Peyer's patch (tissue), 4 donors: ENCODE measurements around the gene RHEBL1. TPM values are rescaled to one million over a fixed set of nuclear protein-coding genes. Genes with fewer than 3 reads are reported as not detected.

Experiments
- DNase-seq, 3 donors: peaks; one replicate each; pipeline ENCODE4 v3.0.0-alpha.2; 2017 to 2019
- H3K27ac ChIP-seq, 4 donors: fragments of 200-600 bp; sonication (generic); one replicate each; pipeline ENCODE4 v1.5.1; 2016 to 2019
- H3K27me3 ChIP-seq, 2 donors: fragments of 200-600 bp; sonication (generic); one replicate each; pipeline ENCODE4 v1.5.1; 2019
- H3K36me3 ChIP-seq, 3 donors: fragments of 200-600 bp; sonication (generic); one replicate each; pipeline ENCODE4 v1.5.1; 2016 to 2019
- H3K4me1 ChIP-seq, 4 donors: fragments of 200-600 bp; sonication (generic); one replicate each; pipeline ENCODE4 v1.5.1; 2016 to 2019
- H3K4me3 ChIP-seq, 4 donors: fragments of 200-600 bp; sonication (generic); 1 replicate in 3 of 4; 2 replicates in 1 of 4; pipeline ENCODE4 v1.5.1; 2016 to 2019; ENCODE audit warnings: mild to moderate bottlenecking in 1 of 4
- H3K9me3 ChIP-seq, 4 donors: fragments of 200-600 bp; sonication (generic); one replicate each; pipeline ENCODE4 v1.5.1; 2016 to 2019; ENCODE audit warnings: mild to moderate bottlenecking in 1 of 4
- POLR2A ChIP-seq, 2 donors: fragments of 450-650 bp; IDR thresholded peaks; one replicate each; pipeline ENCODE4 v1.5.1; 2017; ENCODE audit warnings: antibody characterized with exemption in 2 of 2, mild to moderate bottlenecking in 2 of 2, moderate library complexity in 2 of 2
- total RNA-seq, 4 donors: library from RNA; depleted of rRNA; stranded (reverse); fragments of >200 nt; gene quantifications; one replicate each; pipeline ENCODE4 v1.1.0, GENCODE V29; 2016
- TF ChIP-seq, protein P1 (sequence below), 6 experiments: fragments of 450-650 bp in 4 of 6; fragments of 200-600 bp in 2 of 6; sonication (generic) in 1 of 6; IDR thresholded peaks; one replicate each; pipeline ENCODE4 v1.5.1; 2017 to 2019; ENCODE audit warnings: antibody characterized with exemption in 6 of 6, mild to moderate bottlenecking in 3 of 6, moderate library complexity in 1 of 6

Gene RHEBL1
- total RNA-seq, 4 donors from 2014 or later = not detected

- peaks cover 0 to 49% of the 10 kb centered on the region in 2 donors for H3K27me3 ChIP-seq
- no peak overlapping the region for H3K4me3 ChIP-seq
- DNase-seq = no peak
- TF ChIP-seq POLR2A (IDR thresholded peaks at IDR 0.05) = no peak
- TF ChIP-seq, protein P1, sequence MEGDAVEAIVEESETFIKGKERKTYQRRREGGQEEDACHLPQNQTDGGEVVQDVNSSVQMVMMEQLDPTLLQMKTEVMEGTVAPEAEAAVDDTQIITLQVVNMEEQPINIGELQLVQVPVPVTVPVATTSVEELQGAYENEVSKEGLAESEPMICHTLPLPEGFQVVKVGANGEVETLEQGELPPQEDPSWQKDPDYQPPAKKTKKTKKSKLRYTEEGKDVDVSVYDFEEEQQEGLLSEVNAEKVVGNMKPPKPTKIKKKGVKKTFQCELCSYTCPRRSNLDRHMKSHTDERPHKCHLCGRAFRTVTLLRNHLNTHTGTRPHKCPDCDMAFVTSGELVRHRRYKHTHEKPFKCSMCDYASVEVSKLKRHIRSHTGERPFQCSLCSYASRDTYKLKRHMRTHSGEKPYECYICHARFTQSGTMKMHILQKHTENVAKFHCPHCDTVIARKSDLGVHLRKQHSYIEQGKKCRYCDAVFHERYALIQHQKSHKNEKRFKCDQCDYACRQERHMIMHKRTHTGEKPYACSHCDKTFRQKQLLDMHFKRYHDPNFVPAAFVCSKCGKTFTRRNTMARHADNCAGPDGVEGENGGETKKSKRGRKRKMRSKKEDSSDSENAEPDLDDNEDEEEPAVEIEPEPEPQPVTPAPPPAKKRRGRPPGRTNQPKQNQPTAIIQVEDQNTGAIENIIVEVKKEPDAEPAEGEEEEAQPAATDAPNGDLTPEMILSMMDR (IDR thresholded peaks at IDR 0.05) = no peak
- H3K4me1 ChIP-seq = peaks cover 0 to 50% (median 19%) of the 10 kb centered on the region in 4 donors
- no peaks in the 10 kb centered on the region for H3K9me3 ChIP-seq
- peaks cover 0 to 14% (median 0%) of the 10 kb centered on the region in 3 donors for H3K36me3 ChIP-seq
- no peak overlapping the region for H3K27ac ChIP-seq
These were observed 23.1 kb upstream of the RHEBL1 start for GRCh38 chr12:49092816-49093406.

DNA sequence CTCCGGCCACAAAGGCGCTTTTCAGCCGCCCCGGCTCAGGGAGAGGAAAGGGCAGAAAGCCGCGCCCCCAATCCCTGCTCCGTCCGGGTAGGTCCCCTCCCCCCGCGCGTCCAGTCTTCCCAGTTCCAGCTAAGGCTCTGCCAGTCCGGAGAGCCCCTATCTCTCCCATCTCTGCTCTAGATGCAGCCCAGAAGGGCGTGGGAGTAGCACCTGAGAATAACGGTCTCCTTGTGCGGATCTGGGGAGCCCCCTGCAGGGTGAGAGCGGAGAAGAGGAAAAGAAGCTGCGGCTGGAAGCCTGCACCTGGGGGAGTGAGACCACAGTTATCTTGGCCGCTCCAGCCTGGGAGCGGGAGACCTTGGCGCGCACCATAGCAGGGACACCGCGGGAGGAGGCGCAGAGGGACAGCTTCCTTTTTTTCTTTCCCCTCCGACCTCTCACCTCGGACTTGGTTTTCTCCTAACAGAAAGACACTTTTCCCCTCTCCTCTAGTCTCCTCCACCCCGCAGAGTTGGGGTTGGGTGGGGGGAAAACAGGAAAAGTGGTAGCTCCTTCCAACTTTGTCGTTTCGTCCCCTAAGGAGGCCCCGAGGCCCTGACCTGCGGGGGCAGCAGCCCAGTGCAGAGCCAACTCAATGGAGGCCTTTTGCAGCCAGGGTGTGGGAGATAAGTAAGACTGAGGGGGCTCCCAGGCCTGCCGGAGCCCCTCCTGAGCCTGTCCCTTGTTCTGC is 22.5 kb upstream of the RHEBL1 start:
- H3K27ac ChIP-seq = no peak overlapping the region
- H3K4me3 ChIP-seq = peak overlapping the region in 2 of 4 donors; percentile 11 to 23
- DNase-seq = peak in 2 of 3 donors; percentile 44 to 71
- peaks cover 0 to 53% (median 19%) of the 10 kb centered on the region in 4 donors for H3K4me1 ChIP-seq
- TF ChIP-seq POLR2A (IDR thresholded peaks at IDR 0.05) = no peak
- TF ChIP-seq, protein P1 (IDR thresholded peaks at IDR 0.05) = peak in 3 of 6 experiments; percentile 3 to 23 (median 22)
- H3K9me3 ChIP-seq = no peaks in the 10 kb centered on the region
- H3K27me3 ChIP-seq = peaks cover 0 to 49% of the 10 kb centered on the region in 2 donors
- peaks cover 0 to 7% (median 0%) of the 10 kb centered on the region in 3 donors for H3K36me3 ChIP-seq

DNA sequence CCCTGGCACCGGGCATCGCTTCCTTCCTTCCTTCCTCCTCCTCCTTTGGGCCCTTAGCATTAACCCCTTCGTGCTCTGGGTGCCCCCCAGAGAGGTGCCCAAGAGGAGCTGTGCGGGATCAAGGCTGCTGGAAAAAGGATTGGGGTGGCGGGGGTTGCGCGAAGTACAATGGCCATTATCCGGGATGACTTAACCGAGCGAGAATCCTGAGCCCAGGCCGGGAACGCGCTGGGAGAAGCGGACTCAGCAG is 22.0 kb upstream of the RHEBL1 start:
- no peak for DNase-seq
- Histone ChIP-seq H3K4me3 (peak overlapping the region in 1 of 4 donors; percentile 23), H3K27ac (no peak overlapping the region), H3K4me1 (peaks cover 0 to 53% (median 19%) of the 10 kb centered on the region in 4 donors), H3K9me3 (no peaks in the 10 kb centered on the region), H3K27me3 (peaks cover 0 to 49% of the 10 kb centered on the region in 2 donors), H3K36me3 (peaks cover 0 to 2% (median 0%) of the 10 kb centered on the region in 3 donors)
- TF ChIP-seq, protein P1 (IDR thresholded peaks at IDR 0.05) = no peak
- no peak for TF ChIP-seq POLR2A (IDR thresholded peaks at IDR 0.05)

DNA sequence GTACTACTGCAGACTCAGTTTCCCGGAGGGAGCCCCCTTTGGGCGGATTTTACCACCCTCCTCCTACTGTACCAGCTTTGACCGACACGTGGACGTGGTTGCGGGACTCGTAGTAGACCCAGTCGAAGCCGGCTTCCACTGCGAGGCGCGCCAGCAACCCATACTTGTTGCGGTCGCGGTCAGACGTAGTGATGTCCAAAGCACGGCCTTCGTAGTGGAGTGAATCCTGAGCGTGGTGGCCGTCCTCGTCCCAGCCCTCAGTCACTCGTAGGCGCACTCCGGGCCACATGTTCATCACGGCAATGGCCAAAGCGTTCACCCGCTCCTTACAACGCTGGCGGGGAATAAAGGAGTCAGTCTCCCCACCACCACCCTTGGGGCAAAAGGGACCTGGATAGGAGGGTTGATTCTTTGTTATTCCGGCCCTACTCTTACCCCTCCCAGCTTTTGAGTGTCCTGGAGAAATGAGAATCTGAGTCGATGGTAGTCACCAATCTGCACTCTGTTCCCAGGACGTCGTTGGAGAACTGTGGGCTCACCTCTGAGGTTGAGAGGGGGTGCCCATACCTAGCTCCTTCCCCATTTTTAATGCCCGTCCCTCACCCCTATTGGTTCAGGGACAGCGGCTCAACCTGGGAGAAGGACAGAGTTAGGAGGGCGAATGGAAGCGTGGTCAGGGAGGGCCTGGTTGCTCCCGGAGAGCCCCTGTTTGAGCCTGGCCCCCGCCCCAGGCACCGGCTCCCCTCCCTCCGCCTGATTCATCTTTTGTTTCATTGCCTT is 21.5 kb upstream of the RHEBL1 start:
- Histone ChIP-seq H3K4me3 (peak overlapping the region in 1 of 4 donors; percentile 23), H3K4me1 (peaks cover 0 to 53% (median 19%) of the 10 kb centered on the region in 4 donors), H3K27ac (no peak overlapping the region), H3K27me3 (peaks cover 0 to 49% of the 10 kb centered on the region in 2 donors), H3K9me3 (no peaks in the 10 kb centered on the region), H3K36me3 (no peaks in the 10 kb centered on the region)
- no peak for DNase-seq
- TF ChIP-seq, protein P1 (IDR thresholded peaks at IDR 0.05) = no peak
- no peak for TF ChIP-seq POLR2A (IDR thresholded peaks at IDR 0.05)

DNA sequence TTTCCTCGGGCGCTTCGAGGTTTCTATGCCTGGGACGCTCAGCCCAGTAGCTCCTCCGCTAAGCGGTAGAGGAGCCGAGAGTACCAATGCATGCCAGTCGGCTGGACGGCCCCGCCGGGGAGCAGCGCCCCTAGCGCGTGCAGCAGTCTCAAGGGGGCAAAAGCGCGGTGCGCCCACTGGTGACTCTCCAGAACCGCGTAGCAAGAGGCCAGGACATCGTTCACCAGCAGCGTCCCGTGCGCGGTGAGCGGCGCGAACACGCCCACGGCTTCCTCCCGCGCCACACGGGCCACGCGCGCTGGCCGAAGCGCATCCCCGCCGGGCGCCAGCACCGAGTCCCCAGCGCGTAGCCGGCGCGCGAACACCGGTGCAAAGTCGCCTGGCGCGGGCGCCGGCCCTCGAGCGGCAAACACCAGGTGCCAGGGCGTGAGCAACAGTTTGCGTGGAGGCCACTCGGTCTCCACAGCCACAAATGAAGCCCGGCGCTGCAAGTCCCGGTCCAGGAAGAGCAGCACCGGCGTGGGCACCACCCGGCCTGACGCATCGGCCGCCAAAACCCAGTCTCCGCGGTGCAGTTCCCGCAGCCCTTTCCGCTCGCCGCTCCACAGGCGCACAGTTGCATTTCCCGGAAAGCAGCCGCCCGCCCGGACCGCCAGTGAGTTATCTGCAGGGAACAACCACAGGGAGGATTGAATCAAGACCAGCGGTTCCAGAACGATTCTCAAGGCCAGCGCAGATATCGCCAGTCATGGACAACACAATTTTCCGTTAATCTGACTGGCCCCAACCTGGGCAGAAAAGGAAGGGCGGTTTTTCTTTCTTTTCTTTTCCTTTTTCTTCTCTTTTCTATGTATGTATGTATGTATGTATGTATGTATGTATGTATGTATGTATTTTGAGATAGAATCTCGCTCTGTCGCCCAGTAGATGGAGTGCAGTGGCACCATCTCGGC is 20.3 kb upstream of the RHEBL1 start:
- TF ChIP-seq, protein P1 (IDR thresholded peaks at IDR 0.05) = no peak
- TF ChIP-seq POLR2A (IDR thresholded peaks at IDR 0.05) = no peak
- Histone ChIP-seq H3K36me3 (no peaks in the 10 kb centered on the region), H3K9me3 (no peaks in the 10 kb centered on the region), H3K4me3 (peak overlapping the region in 3 of 4 donors; percentile 33 to 45 (median 40)), H3K4me1 (peaks cover 0 to 53% (median 19%) of the 10 kb centered on the region in 4 donors), H3K27me3 (peaks cover 0 to 49% of the 10 kb centered on the region in 2 donors), H3K27ac (no peak overlapping the region)
- DNase-seq = peak in 1 of 3 donors; percentile 58
